Measurements from ENCODE around the gene URB1.

Gene URB1

DNA sequence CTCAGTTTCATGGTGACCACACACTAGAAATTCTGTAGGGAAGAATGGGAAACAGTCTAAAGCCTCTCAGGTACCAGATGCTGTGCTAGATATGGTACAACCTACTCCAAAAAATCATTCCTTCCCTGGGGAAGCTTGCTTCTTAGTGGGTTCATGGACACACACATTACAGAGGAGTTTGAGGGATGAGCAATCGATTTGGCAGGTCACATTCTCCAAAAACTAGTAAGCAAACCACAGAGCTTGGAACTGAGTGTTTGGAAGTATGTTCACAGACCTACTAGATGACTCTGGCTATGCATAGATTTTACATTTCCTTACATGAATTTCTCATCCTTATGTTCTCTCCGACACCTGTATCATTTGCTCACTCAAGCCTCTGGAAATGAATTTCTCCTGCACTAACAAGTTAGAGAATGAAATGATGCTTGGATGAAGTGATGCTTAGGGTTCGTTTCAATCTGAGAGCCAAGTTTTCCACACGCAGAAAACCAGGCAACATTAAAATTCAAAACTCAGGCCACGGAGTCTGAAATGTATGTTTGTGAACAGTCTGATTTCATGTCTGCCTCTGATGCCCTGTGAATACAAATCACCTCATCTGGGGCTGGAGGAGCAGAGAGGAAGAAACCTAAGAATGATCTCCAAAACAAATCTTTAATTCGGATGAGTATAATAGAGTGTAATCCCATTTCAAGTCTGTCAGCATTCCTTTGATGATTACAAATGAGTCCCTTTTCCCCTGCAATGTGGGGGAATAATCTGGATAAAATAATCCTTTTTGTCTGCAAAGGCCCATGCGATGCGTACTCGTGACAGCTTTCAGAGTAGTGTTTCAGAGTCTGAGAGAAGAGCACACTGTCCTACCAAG, 30.7 kb upstream of the URB1 start:
- Histone ChIP-seq H3K9me3 (ENCODE audit: insufficient read depth, low read length) (no peaks in the 10 kb centered on the region), H3K79me2 (ENCODE audit: insufficient read depth, low read length) (no peaks in the 10 kb centered on the region), H3K4me2 (ENCODE audit: low read depth, low read length, poor library complexity, severe bottlenecking) (no peak overlapping the region), H3K9ac (ENCODE audit: low read length) (no peak overlapping the region), H3K9me2 (replicated peaks; ENCODE audit: insufficient read depth, low read length) (no peaks in the 10 kb centered on the region), H3K36me3 (ENCODE audit: low read length) (no peaks in the 10 kb centered on the region), H3K27ac (ENCODE audit: low read depth, low read length) (no peak overlapping the region), H3F3A (ENCODE audit: insufficient read depth) (no peaks in the 10 kb centered on the region), H3K27me3 (ENCODE audit: low read length) (no peaks in the 10 kb centered on the region), H4K20me1 (ENCODE audit: low read depth, low read length) (no peaks in the 10 kb centered on the region), H2AFZ (ENCODE audit: low read depth, low read length, severe bottlenecking) (no peak overlapping the region), H3K4me3 (ENCODE audit: insufficient read depth, low read length, poor library complexity, severe bottlenecking) (no peak overlapping the region)
- TF ChIP-seq, protein P1, sequence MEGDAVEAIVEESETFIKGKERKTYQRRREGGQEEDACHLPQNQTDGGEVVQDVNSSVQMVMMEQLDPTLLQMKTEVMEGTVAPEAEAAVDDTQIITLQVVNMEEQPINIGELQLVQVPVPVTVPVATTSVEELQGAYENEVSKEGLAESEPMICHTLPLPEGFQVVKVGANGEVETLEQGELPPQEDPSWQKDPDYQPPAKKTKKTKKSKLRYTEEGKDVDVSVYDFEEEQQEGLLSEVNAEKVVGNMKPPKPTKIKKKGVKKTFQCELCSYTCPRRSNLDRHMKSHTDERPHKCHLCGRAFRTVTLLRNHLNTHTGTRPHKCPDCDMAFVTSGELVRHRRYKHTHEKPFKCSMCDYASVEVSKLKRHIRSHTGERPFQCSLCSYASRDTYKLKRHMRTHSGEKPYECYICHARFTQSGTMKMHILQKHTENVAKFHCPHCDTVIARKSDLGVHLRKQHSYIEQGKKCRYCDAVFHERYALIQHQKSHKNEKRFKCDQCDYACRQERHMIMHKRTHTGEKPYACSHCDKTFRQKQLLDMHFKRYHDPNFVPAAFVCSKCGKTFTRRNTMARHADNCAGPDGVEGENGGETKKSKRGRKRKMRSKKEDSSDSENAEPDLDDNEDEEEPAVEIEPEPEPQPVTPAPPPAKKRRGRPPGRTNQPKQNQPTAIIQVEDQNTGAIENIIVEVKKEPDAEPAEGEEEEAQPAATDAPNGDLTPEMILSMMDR (IDR thresholded peaks at IDR 0.05; ENCODE audit: insufficient read depth, low read length, poor library complexity, severe bottlenecking) = no peak
- no peak for TF ChIP-seq EZH2phosphoT487 (conservative IDR thresholded peaks at IDR 0.05; ENCODE audit: low read length)

DNA sequence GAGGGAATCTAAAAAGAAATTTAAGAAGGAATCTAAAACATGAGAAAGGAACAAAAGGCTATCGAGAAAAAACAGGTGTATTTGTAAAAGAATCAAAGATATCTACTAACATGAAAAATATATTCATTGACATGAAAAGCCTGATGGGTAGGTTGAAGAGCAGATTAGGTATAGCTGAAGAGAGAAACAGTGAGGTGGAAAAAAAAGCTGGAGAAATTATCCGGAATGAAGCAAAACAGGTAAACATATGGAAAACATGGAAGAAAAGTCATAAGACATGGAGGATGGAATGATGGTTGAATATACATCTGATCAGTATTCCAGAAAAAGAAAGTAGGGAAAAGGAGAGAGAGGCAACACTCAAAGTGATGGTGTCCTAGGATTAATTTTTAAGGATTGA, 29.3 kb upstream of the URB1 start:
- TF ChIP-seq EZH2phosphoT487 (conservative IDR thresholded peaks at IDR 0.05; ENCODE audit: low read length) = no peak
- TF ChIP-seq, protein P1 (IDR thresholded peaks at IDR 0.05; ENCODE audit: insufficient read depth, low read length, poor library complexity, severe bottlenecking) = no peak
- no peaks in the 10 kb centered on the region for H3K9me2 ChIP-seq (replicated peaks; ENCODE audit: insufficient read depth, low read length)

DNA sequence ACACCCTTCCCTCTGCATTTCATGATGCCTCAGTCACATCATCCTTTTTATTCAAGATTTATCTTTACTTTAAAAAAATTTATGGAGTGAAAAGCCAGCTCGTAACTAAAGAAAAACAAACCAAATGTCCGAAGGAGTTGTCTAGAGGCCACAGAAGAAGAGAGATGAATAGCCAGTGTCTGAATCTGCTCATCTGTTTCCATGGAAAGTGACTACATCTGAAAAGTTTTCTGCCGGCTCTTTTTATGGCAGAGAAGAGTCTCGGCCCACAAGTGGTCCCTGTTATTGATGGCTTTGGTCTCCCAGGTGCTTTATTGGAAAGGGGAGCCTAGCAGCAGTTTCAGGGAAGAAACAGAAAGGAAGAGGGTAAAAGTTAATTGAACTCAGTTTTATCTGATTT, 25.3 kb upstream of the URB1 start:
- no peaks in the 10 kb centered on the region for H3K9me3 ChIP-seq (ENCODE audit: insufficient read depth, low read length)
- no peaks in the 10 kb centered on the region for H3K36me3 ChIP-seq (ENCODE audit: low read length)
- H3K9me2 ChIP-seq (replicated peaks; ENCODE audit: insufficient read depth, low read length) = no peaks in the 10 kb centered on the region
- H4K20me1 ChIP-seq (ENCODE audit: low read depth, low read length) = no peaks in the 10 kb centered on the region
- H3K27me3 ChIP-seq (ENCODE audit: low read length) = no peaks in the 10 kb centered on the region
- H3K9ac ChIP-seq (ENCODE audit: low read length) = no peak overlapping the region
- H3K79me2 ChIP-seq (ENCODE audit: insufficient read depth, low read length) = no peaks in the 10 kb centered on the region
- no peak overlapping the region for H3K4me3 ChIP-seq (ENCODE audit: insufficient read depth, low read length, poor library complexity, severe bottlenecking)
- no peak overlapping the region for H3K27ac ChIP-seq (ENCODE audit: low read depth, low read length)
- H2AFZ ChIP-seq (ENCODE audit: low read depth, low read length, severe bottlenecking) = no peak overlapping the region
- no peaks in the 10 kb centered on the region for H3F3A ChIP-seq (ENCODE audit: insufficient read depth)
- H3K4me2 ChIP-seq (ENCODE audit: low read depth, low read length, poor library complexity, severe bottlenecking) = no peak overlapping the region
- TF ChIP-seq, protein P1 (IDR thresholded peaks at IDR 0.05; ENCODE audit: insufficient read depth, low read length, poor library complexity, severe bottlenecking) = no peak
- no peak for TF ChIP-seq EZH2phosphoT487 (conservative IDR thresholded peaks at IDR 0.05; ENCODE audit: low read length)

More for the DNA sequence above, 29.3 kb upstream of the URB1 start:
- Histone ChIP-seq H3K27me3 (ENCODE audit: low read length) (no peaks in the 10 kb centered on the region), H2AFZ (ENCODE audit: low read depth, low read length, severe bottlenecking) (no peak overlapping the region), H3F3A (ENCODE audit: insufficient read depth) (no peaks in the 10 kb centered on the region), H3K36me3 (ENCODE audit: low read length) (no peaks in the 10 kb centered on the region), H4K20me1 (ENCODE audit: low read depth, low read length) (no peaks in the 10 kb centered on the region), H3K9ac (ENCODE audit: low read length) (no peak overlapping the region), H3K9me3 (ENCODE audit: insufficient read depth, low read length) (no peaks in the 10 kb centered on the region), H3K79me2 (ENCODE audit: insufficient read depth, low read length) (no peaks in the 10 kb centered on the region), H3K4me2 (ENCODE audit: low read depth, low read length, poor library complexity, severe bottlenecking) (no peak overlapping the region), H3K4me3 (ENCODE audit: insufficient read depth, low read length, poor library complexity, severe bottlenecking) (no peak overlapping the region), H3K27ac (ENCODE audit: low read depth, low read length) (no peak overlapping the region)
